Measurements from ENCODE around the gene ARHGEF3. TPM values are rescaled to one million over a fixed set of nuclear protein-coding genes. Genes with fewer than 3 reads are reported as not detected.

The ARHGEF3 gene
- total RNA-seq, 3 donors from 2014 or later (not counting 1 experiment from before 2014, with no cell fraction given), result 112 to 211 (median 135) TPM

DNA sequence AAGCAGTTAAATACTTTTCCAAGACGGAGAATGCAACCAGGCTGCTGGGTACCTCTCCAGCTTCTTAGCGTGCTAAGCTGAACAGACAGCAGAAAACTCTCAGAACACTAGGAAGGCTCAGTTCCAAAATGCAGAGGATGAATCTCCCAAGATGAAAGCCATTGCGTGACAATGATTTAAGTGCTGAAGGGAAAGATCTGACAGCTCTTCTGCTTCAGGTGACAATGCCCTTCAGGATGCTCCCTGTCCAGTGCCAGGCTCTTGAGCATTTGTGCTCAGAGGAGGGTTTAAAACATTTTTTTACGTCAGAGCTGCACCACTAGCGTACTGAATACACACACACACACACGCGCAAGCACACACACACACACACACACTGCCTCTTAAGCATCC, 26.3 kb downstream of the ARHGEF3 start:
- H3K27ac ChIP-seq (ENCODE audit: low read length), result peak overlapping the region; percentile 37
- peaks cover 16% of the 10 kb centered on the region for H3K36me3 Mint-ChIP-seq
- peak overlapping the region; percentile 85 to 92 for H3K27ac Mint-ChIP-seq
- H3K9me3 ChIP-seq (ENCODE audit: control insufficient read depth, insufficient read depth, low read length), result no peaks in the 10 kb centered on the region
- H3K4me3 Mint-ChIP-seq, result peak overlapping the region; percentile 75
- intact Hi-C loops (cut with micrococcal nuclease), result no loop called here
- no peaks in the 10 kb centered on the region for H3K27me3 ChIP-seq (ENCODE audit: control insufficient read depth, insufficient read depth, low read length)
- peak in 2 of 3 donors; percentile 27 to 40 for ATAC-seq
- peaks cover 39% of the 10 kb centered on the region for H3K36me3 ChIP-seq (ENCODE audit: control insufficient read depth, insufficient read depth, low read length)
- no peak for DNase-seq
- H3K27me3 Mint-ChIP-seq (ENCODE audit: low read depth in 2 of 2), result no peaks in the 10 kb centered on the region
- H3K4me1 ChIP-seq (ENCODE audit: control insufficient read depth, insufficient read depth, low read length), result peaks cover 55% of the 10 kb centered on the region
- TF ChIP-seq, protein P1, sequence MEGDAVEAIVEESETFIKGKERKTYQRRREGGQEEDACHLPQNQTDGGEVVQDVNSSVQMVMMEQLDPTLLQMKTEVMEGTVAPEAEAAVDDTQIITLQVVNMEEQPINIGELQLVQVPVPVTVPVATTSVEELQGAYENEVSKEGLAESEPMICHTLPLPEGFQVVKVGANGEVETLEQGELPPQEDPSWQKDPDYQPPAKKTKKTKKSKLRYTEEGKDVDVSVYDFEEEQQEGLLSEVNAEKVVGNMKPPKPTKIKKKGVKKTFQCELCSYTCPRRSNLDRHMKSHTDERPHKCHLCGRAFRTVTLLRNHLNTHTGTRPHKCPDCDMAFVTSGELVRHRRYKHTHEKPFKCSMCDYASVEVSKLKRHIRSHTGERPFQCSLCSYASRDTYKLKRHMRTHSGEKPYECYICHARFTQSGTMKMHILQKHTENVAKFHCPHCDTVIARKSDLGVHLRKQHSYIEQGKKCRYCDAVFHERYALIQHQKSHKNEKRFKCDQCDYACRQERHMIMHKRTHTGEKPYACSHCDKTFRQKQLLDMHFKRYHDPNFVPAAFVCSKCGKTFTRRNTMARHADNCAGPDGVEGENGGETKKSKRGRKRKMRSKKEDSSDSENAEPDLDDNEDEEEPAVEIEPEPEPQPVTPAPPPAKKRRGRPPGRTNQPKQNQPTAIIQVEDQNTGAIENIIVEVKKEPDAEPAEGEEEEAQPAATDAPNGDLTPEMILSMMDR (IDR thresholded peaks at IDR 0.05), result no peak
- WGBS (ENCODE audit: insufficient coverage), result 85% methylated on average over 7 of the region's 7 CpGs
- H3K9me3 Mint-ChIP-seq, result no peaks in the 10 kb centered on the region
- H3K4me1 Mint-ChIP-seq, result peaks cover 86 to 88% of the 10 kb centered on the region in 2 donors
- H3K4me3 ChIP-seq (ENCODE audit: low read length), result no peak overlapping the region

DNA sequence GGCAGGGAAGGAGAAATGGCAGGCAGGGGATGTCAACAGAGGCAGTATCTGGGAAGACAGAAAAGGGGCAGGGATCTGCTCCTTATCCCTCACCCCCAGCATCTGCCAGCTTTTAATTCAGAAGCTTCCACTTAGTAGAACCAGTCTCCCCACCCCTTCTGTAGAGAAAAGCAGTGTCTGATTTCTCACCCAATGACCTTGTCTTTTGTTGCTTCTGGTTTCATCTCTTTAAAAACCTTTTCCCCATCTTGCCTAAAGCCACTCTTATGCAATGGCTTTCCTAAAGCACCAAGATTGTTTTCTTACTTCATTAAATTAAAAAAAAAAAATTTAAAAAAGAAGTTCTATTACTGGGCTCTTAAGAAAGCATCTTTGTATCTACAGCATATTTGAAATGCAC, 27.8 kb downstream of the ARHGEF3 start:
- Histone ChIP-seq H3K36me3 (ENCODE audit: control insufficient read depth, insufficient read depth, low read length) (peaks cover 45% of the 10 kb centered on the region), H3K4me1 (ENCODE audit: control insufficient read depth, insufficient read depth, low read length) (peaks cover 53% of the 10 kb centered on the region), H3K4me3 (ENCODE audit: low read length) (no peak overlapping the region), H3K27ac (ENCODE audit: low read length) (no peak overlapping the region), H3K9me3 (ENCODE audit: control insufficient read depth, insufficient read depth, low read length) (no peaks in the 10 kb centered on the region), H3K27me3 (ENCODE audit: control insufficient read depth, insufficient read depth, low read length) (no peaks in the 10 kb centered on the region)
- DNase-seq (no peak), ATAC-seq (no peak)
- H3K27me3 Mint-ChIP-seq (ENCODE audit: low read depth in 2 of 2), result no peaks in the 10 kb centered on the region
- H3K9me3 Mint-ChIP-seq, result no peaks in the 10 kb centered on the region
- intact Hi-C loops (cut with micrococcal nuclease), result no loop called here
- H3K36me3 Mint-ChIP-seq, result peaks cover 17% of the 10 kb centered on the region
- peak overlapping the region; percentile 18 for H3K4me3 Mint-ChIP-seq
- peaks cover 81 to 83% of the 10 kb centered on the region in 2 donors for H3K4me1 Mint-ChIP-seq
- TF ChIP-seq, protein P1 (IDR thresholded peaks at IDR 0.05), result no peak
- peak overlapping the region; percentile 85 to 92 for H3K27ac Mint-ChIP-seq

DNA sequence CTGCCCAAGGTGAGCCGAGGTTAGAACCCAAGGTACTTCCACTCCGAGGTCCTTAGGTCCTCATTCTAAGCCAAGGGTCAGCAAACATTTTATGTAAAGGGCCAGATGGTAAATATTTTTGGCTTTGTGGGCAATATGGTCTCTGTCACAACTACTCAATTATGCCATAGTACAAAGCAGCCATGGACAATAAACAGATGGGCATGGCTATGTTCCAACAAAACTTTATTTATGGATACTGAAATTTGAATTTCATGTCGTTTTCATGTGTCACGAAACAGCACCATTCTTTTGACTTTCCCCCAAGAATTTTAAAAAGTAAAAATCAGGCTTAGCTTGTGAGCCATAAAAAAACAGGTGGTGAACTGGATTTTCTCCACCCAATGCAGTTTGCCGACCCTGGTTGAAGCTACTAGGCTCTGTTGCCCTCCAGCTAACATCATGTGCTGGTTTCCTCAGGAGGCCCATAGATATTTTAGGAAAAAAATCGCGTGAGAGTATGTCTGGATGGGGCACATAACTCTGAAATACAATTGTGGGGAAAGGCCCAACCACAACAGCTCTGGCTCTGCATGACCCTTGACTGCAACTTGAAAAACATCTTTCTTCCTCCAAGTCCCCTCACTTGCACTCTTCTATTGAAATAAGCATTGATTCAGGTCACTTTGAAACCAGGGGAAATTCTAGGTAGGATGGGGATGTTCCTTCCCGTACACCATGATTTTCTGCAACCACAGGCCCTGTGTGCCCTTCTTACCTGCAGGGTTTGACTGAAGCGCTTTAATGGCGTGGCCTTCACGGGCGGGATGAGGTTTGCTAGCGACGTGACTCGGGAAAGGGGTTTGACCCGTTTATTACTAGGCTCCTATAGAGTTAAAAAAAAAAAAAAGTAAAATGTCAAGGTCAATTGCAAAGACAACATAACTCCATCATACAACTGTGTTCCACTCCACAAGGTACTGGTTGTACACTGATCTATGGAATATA, 28.5 kb downstream of the ARHGEF3 start:
- Histone ChIP-seq H3K9me3 (ENCODE audit: control insufficient read depth, insufficient read depth, low read length) (no peaks in the 10 kb centered on the region), H3K4me1 (ENCODE audit: control insufficient read depth, insufficient read depth, low read length) (peaks cover 45% of the 10 kb centered on the region), H3K4me3 (ENCODE audit: low read length) (no peak overlapping the region), H3K36me3 (ENCODE audit: control insufficient read depth, insufficient read depth, low read length) (peaks cover 49% of the 10 kb centered on the region), H3K27ac (ENCODE audit: low read length) (no peak overlapping the region), H3K27me3 (ENCODE audit: control insufficient read depth, insufficient read depth, low read length) (no peaks in the 10 kb centered on the region)
- Mint-ChIP-seq H3K4me3 (peak overlapping the region; percentile 35), H3K4me1 (peaks cover 83 to 85% of the 10 kb centered on the region in 2 donors), H3K9me3 (no peaks in the 10 kb centered on the region), H3K27me3 (ENCODE audit: low read depth in 2 of 2) (no peaks in the 10 kb centered on the region), H3K36me3 (peaks cover 24% of the 10 kb centered on the region), H3K27ac (peak overlapping the region; percentile 85 to 92)
- DNase-seq (no peak), ATAC-seq (no peak)
- TF ChIP-seq, protein P1 (IDR thresholded peaks at IDR 0.05), result no peak
- intact Hi-C loops (cut with micrococcal nuclease), result no loop called here
- 82% methylated on average over 14 of the region's 16 CpGs for WGBS (ENCODE audit: insufficient coverage)

Measured in natural killer cell (primary cell).